ENCODE data around the gene RARB.

Gene RARB

GRCh38 chr3:25511972-25512721 lies 84.1 kb downstream of the RARB start:
- DNase-seq (ENCODE audit: extremely low spot score), result no peak
- ChIA-PET CTCF (no interaction called here), POLR2A (no interaction called here)
- TF ChIP-seq TARDBP (IDR thresholded peaks at IDR 0.05) (no peak), L3MBTL2 (conservative IDR thresholded peaks at IDR 0.05) (no peak), BHLHE40 (IDR thresholded peaks at IDR 0.05; ENCODE audit: borderline replicate concordance) (no peak), CTBP1 (IDR thresholded peaks at IDR 0.05; ENCODE audit: borderline replicate concordance) (no peak), FOXA1 (IDR thresholded peaks at IDR 0.05) (no peak), LEF1 (IDR thresholded peaks at IDR 0.05; ENCODE audit: borderline replicate concordance) (no peak), HDGF (IDR thresholded peaks at IDR 0.05; ENCODE audit: borderline replicate concordance) (no peak), NFRKB (IDR thresholded peaks at IDR 0.05) (no peak), ELF4 (IDR thresholded peaks at IDR 0.05) (no peak), SP1 (IDR thresholded peaks at IDR 0.05) (no peak), FOXM1 (IDR thresholded peaks at IDR 0.05; ENCODE audit: borderline replicate concordance) (no peak), SUZ12 (IDR thresholded peaks at IDR 0.05) (no peak), ZNF384 (IDR thresholded peaks at IDR 0.05) (no peak), PKNOX1 (IDR thresholded peaks at IDR 0.05) (no peak)

GRCh38 chr3:25513642-25514266 lies 85.7 kb downstream of the RARB start:
- POLR2A ChIA-PET, result no interaction called here
- TF ChIP-seq FOXK2 (IDR thresholded peaks at IDR 0.05) (no peak), TARDBP (IDR thresholded peaks at IDR 0.05) (no peak), ARNT (IDR thresholded peaks at IDR 0.05) (no peak), L3MBTL2 (conservative IDR thresholded peaks at IDR 0.05) (no peak), CTBP1 (IDR thresholded peaks at IDR 0.05; ENCODE audit: borderline replicate concordance) (no peak), SUZ12 (IDR thresholded peaks at IDR 0.05) (no peak), BHLHE40 (IDR thresholded peaks at IDR 0.05; ENCODE audit: borderline replicate concordance) (no peak), ZNF384 (IDR thresholded peaks at IDR 0.05) (no peak), ELF4 (IDR thresholded peaks at IDR 0.05) (no peak), FOXM1 (IDR thresholded peaks at IDR 0.05; ENCODE audit: borderline replicate concordance) (no peak)
- CTCF ChIA-PET, result no interaction called here
- DNase-seq (ENCODE audit: extremely low spot score), result no peak

- POLR2A ChIA-PET, result no interaction called here
- TF ChIP-seq FOXK2 (IDR thresholded peaks at IDR 0.05) (no peak), ELF4 (IDR thresholded peaks at IDR 0.05) (no peak), PKNOX1 (IDR thresholded peaks at IDR 0.05) (no peak), LEF1 (IDR thresholded peaks at IDR 0.05; ENCODE audit: borderline replicate concordance) (no peak)
- DNase-seq (ENCODE audit: extremely low spot score), result no peak
- CTCF ChIA-PET, result interaction anchor here (0.7 kb wide), 1 partner anchor 79 kb away, joined by 5 read pairs; no protein-coding TSS in a partner anchor
Observed at GRCh38 chr3:25515171-25515570, 87.1 kb downstream of the RARB start.

DNA sequence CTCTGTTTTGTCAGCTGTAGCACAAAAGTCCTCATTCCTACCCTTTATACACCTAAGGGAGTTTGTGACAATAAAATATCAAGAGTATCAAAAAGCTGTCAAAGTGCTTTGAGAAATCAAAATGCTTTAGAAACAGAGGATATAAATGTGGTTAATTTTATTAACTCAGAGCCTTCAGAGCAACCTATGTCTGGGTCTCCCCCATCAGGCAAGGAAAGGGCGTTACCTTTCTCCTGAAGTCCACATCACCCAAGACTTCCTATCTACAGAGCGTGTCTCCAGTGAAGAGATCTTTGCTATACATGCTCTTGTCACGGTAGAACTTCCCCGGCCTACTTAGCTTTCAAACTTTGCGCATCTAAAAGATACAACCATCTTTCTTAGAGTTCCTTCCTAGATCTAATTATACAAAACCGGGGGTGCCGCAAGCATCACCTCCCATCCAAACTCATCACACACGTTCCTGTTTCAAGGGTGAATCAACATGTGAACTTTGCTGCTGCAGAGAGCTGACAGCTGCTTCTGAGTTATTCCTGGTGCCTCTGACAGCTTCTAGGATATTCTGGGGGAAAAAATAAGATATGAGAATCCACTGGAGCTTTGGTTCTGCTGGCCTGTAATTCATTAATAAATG lies 93.0 kb downstream of the RARB start:
- TF ChIP-seq SP1 (IDR thresholded peaks at IDR 0.05), result no peak
- no peak for TF ChIP-seq LEF1 (IDR thresholded peaks at IDR 0.05; ENCODE audit: borderline replicate concordance)
- no peak for TF ChIP-seq SUZ12 (IDR thresholded peaks at IDR 0.05)
- TF ChIP-seq CTBP1 (IDR thresholded peaks at IDR 0.05; ENCODE audit: borderline replicate concordance), result no peak
- TF ChIP-seq FOXM1 (IDR thresholded peaks at IDR 0.05; ENCODE audit: borderline replicate concordance), result no peak
- no peak for TF ChIP-seq HDGF (IDR thresholded peaks at IDR 0.05; ENCODE audit: borderline replicate concordance)
- ChIA-PET POLR2A (no interaction called here), CTCF (no interaction called here)
- no peak for DNase-seq (ENCODE audit: extremely low spot score)

GRCh38 chr3:25527336-25527735 lies 99.3 kb downstream of the RARB start:
- no peak for TF ChIP-seq ELF4 (IDR thresholded peaks at IDR 0.05)
- no peak for TF ChIP-seq ZNF384 (IDR thresholded peaks at IDR 0.05)
- no peak for TF ChIP-seq FOXA1 (IDR thresholded peaks at IDR 0.05)
- TF ChIP-seq LEF1 (IDR thresholded peaks at IDR 0.05; ENCODE audit: borderline replicate concordance), result no peak
- no peak for TF ChIP-seq HDGF (IDR thresholded peaks at IDR 0.05; ENCODE audit: borderline replicate concordance)
- no peak for TF ChIP-seq SP1 (IDR thresholded peaks at IDR 0.05)
- TF ChIP-seq SUZ12 (IDR thresholded peaks at IDR 0.05), result no peak
- TF ChIP-seq FOXK2 (IDR thresholded peaks at IDR 0.05), result no peak
- TF ChIP-seq PKNOX1 (IDR thresholded peaks at IDR 0.05), result no peak
- no peak for TF ChIP-seq L3MBTL2 (conservative IDR thresholded peaks at IDR 0.05)
- no peak for TF ChIP-seq CTBP1 (IDR thresholded peaks at IDR 0.05; ENCODE audit: borderline replicate concordance)
- TF ChIP-seq NFRKB (IDR thresholded peaks at IDR 0.05), result no peak
- TF ChIP-seq ARNT (IDR thresholded peaks at IDR 0.05), result no peak
- no peak for TF ChIP-seq TARDBP (IDR thresholded peaks at IDR 0.05)
- no peak for TF ChIP-seq BHLHE40 (IDR thresholded peaks at IDR 0.05; ENCODE audit: borderline replicate concordance)
- TF ChIP-seq FOXM1 (IDR thresholded peaks at IDR 0.05; ENCODE audit: borderline replicate concordance), result no peak
- no peak for DNase-seq (ENCODE audit: extremely low spot score)
- POLR2A ChIA-PET, result no interaction called here
- CTCF ChIA-PET, result no interaction called here

GRCh38 chr3:25527801-25528200 lies 99.7 kb downstream of the RARB start:
- CTCF ChIA-PET, result no interaction called here
- no peak for TF ChIP-seq HDGF (IDR thresholded peaks at IDR 0.05; ENCODE audit: borderline replicate concordance)
- no peak for TF ChIP-seq LEF1 (IDR thresholded peaks at IDR 0.05; ENCODE audit: borderline replicate concordance)
- POLR2A ChIA-PET, result no interaction called here
- no peak for DNase-seq (ENCODE audit: extremely low spot score)
